ENCODE measurements around the gene SCCPDH. TPM values are rescaled to one million over a fixed set of nuclear protein-coding genes. Genes with fewer than 3 reads are reported as not detected.

The SCCPDH gene
- total and polyA plus RNA-seq, 2 of the 13 experiments (the other 11 are each of a cell fraction or from before 2014, with no cell fraction given): 36.7 to 62.3 TPM

DNA sequence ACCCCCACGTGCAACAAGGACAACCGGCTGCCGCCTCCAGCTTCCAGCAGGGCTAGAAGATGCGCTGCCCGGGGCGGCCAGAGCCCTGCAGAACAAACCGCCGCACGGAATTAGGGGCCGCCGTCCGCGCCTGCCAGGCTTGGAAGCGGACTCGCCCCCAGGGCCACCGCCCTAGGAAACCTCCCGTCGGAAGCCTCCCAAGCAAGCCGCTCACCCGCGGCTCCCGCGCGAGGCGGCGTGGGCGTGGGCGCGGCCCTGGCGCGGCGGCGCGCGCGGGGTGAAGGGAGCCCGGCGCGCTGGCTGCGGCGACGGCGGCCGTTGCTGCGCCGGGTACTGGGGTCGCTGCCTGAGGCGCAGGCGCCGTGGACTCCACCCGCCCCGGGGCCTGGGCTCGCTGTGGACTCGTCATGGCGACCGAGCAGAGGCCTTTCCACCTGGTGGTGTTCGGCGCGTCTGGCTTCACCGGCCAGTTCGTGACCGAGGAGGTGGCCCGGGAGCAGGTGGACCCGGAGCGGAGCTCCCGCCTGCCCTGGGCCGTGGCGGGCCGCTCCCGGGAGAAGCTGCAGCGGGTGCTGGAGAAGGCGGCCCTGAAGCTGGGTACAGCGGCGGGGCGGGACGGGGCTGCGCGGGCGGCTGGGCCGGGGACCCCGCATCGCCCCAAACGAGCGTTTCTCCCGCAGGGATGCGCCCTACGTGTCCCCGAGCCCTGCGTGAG, at the start of gene SCCPDH (continued):
- TF ChIP-seq, protein P1, sequence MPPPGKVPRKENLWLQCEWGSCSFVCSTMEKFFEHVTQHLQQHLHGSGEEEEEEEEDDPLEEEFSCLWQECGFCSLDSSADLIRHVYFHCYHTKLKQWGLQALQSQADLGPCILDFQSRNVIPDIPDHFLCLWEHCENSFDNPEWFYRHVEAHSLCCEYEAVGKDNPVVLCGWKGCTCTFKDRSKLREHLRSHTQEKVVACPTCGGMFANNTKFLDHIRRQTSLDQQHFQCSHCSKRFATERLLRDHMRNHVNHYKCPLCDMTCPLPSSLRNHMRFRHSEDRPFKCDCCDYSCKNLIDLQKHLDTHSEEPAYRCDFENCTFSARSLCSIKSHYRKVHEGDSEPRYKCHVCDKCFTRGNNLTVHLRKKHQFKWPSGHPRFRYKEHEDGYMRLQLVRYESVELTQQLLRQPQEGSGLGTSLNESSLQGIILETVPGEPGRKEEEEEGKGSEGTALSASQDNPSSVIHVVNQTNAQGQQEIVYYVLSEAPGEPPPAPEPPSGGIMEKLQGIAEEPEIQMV (CRISPR knock-in tag; IDR thresholded peaks at IDR 0.05; ENCODE audit: low read depth): no peak
- TF ChIP-seq CEBPG (CRISPR knock-in tag; IDR thresholded peaks at IDR 0.05) (no peak), SP2 (CRISPR knock-in tag; IDR thresholded peaks at IDR 0.05) (no peak), RFXAP (CRISPR knock-in tag; IDR thresholded peaks at IDR 0.05; ENCODE audit: borderline replicate concordance) (peak; percentile 23; the same call in 1 of the 2 replicates), ZNF329 (CRISPR knock-in tag; IDR thresholded peaks at IDR 0.05; ENCODE audit: low read depth) (peak; percentile 51; the same call in 1 of the 2 replicates), ARNT (IDR thresholded peaks at IDR 0.05) (no peak), ZNF552 (CRISPR knock-in tag; IDR thresholded peaks at IDR 0.05; ENCODE audit: borderline replicate concordance) (0 out of 2 replicates have a peak, but pooled peaks have one; percentile 60), ZNF143 (CRISPR knock-in tag; IDR thresholded peaks at IDR 0.05) (no peak), LBX2 (CRISPR knock-in tag; IDR thresholded peaks at IDR 0.05; ENCODE audit: borderline replicate concordance) (no peak), ZMYM2 (CRISPR knock-in tag; IDR thresholded peaks at IDR 0.05) (no peak), ZNF296 (CRISPR knock-in tag; conservative IDR thresholded peaks at IDR 0.05) (no peak), ZEB1 (IDR thresholded peaks at IDR 0.05; ENCODE audit: insufficient replicate concordance, low read depth) (no peak), NR1H2 (CRISPR knock-in tag; IDR thresholded peaks at IDR 0.05; ENCODE audit: borderline replicate concordance, low read depth) (no peak), ZNF20 (CRISPR knock-in tag; IDR thresholded peaks at IDR 0.05) (0 out of 2 replicates have a peak, but pooled peaks have one; percentile 78), ZNF816 (CRISPR knock-in tag; IDR thresholded peaks at IDR 0.05; ENCODE audit: borderline replicate concordance) (no peak), ZNF740 (CRISPR knock-in tag; IDR thresholded peaks at IDR 0.05) (no peak), SNAI1 (CRISPR knock-in tag; IDR thresholded peaks at IDR 0.05; ENCODE audit: borderline replicate concordance) (peak; percentile 81), ZNF136 (CRISPR knock-in tag; IDR thresholded peaks at IDR 0.05; ENCODE audit: low read depth) (0 out of 2 replicates have a peak, but pooled peaks have one; percentile 7), ZNF160 (CRISPR knock-in tag; IDR thresholded peaks at IDR 0.05) (peak; percentile 66), IRX3 (CRISPR knock-in tag; IDR thresholded peaks at IDR 0.05; ENCODE audit: borderline replicate concordance, low read depth) (no peak), ATRX (CRISPR knock-in tag; IDR thresholded peaks at IDR 0.05; ENCODE audit: borderline replicate concordance) (no peak), ETV6 (CRISPR knock-in tag; conservative IDR thresholded peaks at IDR 0.05) (no peak; the same call in 1 of the 2 replicates), NR2F1 (CRISPR knock-in tag; IDR thresholded peaks at IDR 0.05) (no peak), KLF13 (CRISPR knock-in tag; IDR thresholded peaks at IDR 0.05) (no peak), ZNF451 (CRISPR knock-in tag; IDR thresholded peaks at IDR 0.05) (no peak; the same call in 1 of the 2 replicates)
- TF ChIP-seq, protein P2, sequence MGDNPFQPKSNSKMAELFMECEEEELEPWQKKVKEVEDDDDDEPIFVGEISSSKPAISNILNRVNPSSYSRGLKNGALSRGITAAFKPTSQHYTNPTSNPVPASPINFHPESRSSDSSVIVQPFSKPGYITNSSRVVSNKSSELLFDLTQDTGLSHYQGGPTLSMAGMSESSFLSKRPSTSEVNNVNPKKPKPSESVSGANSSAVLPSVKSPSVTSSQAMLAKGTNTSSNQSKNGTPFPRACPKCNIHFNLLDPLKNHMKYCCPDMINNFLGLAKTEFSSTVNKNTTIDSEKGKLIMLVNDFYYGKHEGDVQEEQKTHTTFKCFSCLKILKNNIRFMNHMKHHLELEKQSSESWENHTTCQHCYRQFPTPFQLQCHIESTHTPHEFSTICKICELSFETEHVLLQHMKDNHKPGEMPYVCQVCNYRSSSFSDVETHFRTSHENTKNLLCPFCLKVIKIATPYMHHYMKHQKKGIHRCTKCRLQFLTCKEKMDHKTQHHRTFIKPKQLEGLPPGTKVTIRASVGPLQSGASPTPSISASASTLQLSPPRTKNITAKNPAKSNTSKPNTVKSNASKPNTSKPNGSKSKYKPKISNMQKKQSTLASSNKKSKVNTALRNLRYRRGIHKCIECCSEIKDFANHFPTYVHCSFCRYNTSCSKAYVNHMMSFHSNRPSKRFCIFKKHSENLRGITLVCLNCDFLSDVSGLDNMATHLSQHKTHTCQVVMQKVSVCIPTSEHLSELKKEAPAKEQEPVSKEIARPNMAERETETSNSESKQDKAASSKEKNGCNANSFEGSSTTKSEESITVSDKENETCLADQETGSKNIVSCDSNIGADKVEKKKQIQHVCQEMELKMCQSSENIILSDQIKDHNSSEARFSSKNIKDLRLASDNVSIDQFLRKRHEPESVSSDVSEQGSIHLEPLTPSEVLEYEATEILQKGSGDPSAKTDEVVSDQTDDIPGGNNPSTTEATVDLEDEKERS (CRISPR knock-in tag; IDR thresholded peaks at IDR 0.05): no peak

Measured in HepG2 (cell line).